Naive thymus-derived CD4-positive, alpha-beta T cell (primary cell): Measurements from ENCODE around the gene CLTCL1. TPM values are rescaled to one million over a fixed set of nuclear protein-coding genes. Genes with fewer than 3 reads are reported as not detected.
"Not testable (repeated sequence)": the region's sequence is repeated elsewhere in the genome, so short reads cannot be mapped to it uniquely, and the experiment has no call there.

Experiments used
- ATAC-seq: fragments of 150-1000 bp; cut with Tn5 transposase; 2 replicates; pipeline ENCODE4 v1.10.0; 2021; ENCODE audit warnings: mild to moderate bottlenecking, moderate library complexity
- CTCF ChIA-PET: fragments of 350-600 bp; sonication (Branson Sonifier 250); formaldehyde crosslinking; loops from one replicate; lab custom pipeline; 2021; ENCODE audit warnings: antibody characterized with exemption; lab: Charles Lee
- POLR2A ChIA-PET: fragments of 350-600 bp; sonication (Branson Sonifier 250); formaldehyde crosslinking; loops from one replicate; lab custom pipeline; 2021; ENCODE audit warnings: antibody characterized with exemption, inconsistent platforms; lab: Charles Lee
- DNase-seq, 9 donors: peaks; one replicate each; pipeline versions ENCODE4 v3.0.0 to v3.0.0-alpha.2; 2020 to 2022; ENCODE audit warnings: mixed read lengths in 1 of 9
- H3K27ac ChIP-seq: one replicate; pipeline ENCODE4 v1.7.0; 2013; ENCODE audit warnings: mild to moderate bottlenecking, low read depth, low read length, moderate library complexity
- H3K27me3 ChIP-seq, 2 donors: one replicate each; pipeline ENCODE4 v1.7.0; 2013; ENCODE audit warnings: low read length in 2 of 2, mild to moderate bottlenecking in 2 of 2, moderate library complexity in 2 of 2; ENCODE audit not compliant: control insufficient read depth in 2 of 2, insufficient read depth in 2 of 2
- H3K36me3 ChIP-seq, 3 experiments: 1 replicate in 2 of 3; 2 replicates in 1 of 3; pipeline ENCODE4 v1.7.0; 2013; ENCODE audit warnings: low read length in 3 of 3, mild to moderate bottlenecking in 3 of 3, moderate library complexity in 1 of 3; ENCODE audit not compliant: insufficient read depth in 3 of 3, control insufficient read depth in 2 of 3
- H3K4me1 ChIP-seq, 2 donors: one replicate each; pipeline ENCODE4 v1.7.0; 2013; ENCODE audit warnings: low read length in 2 of 2, mild to moderate bottlenecking in 2 of 2, moderate library complexity in 1 of 2; ENCODE audit not compliant: control insufficient read depth in 2 of 2, insufficient read depth in 2 of 2
- H3K4me3 ChIP-seq: 2 replicates; pipeline ENCODE4 v1.7.0; 2013; ENCODE audit warnings: mild to moderate bottlenecking, low read length
- H3K9me3 ChIP-seq, 3 experiments: 1 replicate in 2 of 3; 2 replicates in 1 of 3; pipeline ENCODE4 v1.7.0; 2013; ENCODE audit warnings: low read length in 3 of 3; ENCODE audit not compliant: control insufficient read depth in 2 of 3
- H3K27ac Mint-ChIP-seq, 9 donors: one replicate each; pipeline ENCODE4 v1.8.0; 2020 to 2022; ENCODE audit warnings: mixed read lengths in 9 of 9, mild to moderate bottlenecking in 8 of 9, moderate library complexity in 5 of 9, inconsistent platforms in 2 of 9
- H3K27me3 Mint-ChIP-seq, 5 donors: one replicate each; pipeline ENCODE4 v1.8.0; 2021 to 2022; ENCODE audit warnings: mixed read lengths in 5 of 5, mild to moderate bottlenecking in 1 of 5
- H3K36me3 Mint-ChIP-seq, 5 donors: one replicate each; pipeline ENCODE4 v1.8.0; 2020 to 2022; ENCODE audit warnings: mixed read lengths in 5 of 5, mild to moderate bottlenecking in 3 of 5, inconsistent platforms in 1 of 5
- H3K4me1 Mint-ChIP-seq, 7 donors: one replicate each; pipeline ENCODE4 v1.8.0; 2020 to 2022; ENCODE audit warnings: mixed read lengths in 7 of 7, mild to moderate bottlenecking in 3 of 7, inconsistent platforms in 1 of 7
- H3K4me3 Mint-ChIP-seq, 10 donors: one replicate each; pipeline ENCODE4 v1.8.0; 2020 to 2022; ENCODE audit warnings: mild to moderate bottlenecking in 10 of 10, mixed read lengths in 10 of 10, moderate library complexity in 6 of 10, inconsistent platforms in 2 of 10
- H3K9me3 Mint-ChIP-seq, 11 donors: one replicate each; pipeline ENCODE4 v1.8.0; 2020 to 2022; ENCODE audit warnings: mixed read lengths in 11 of 11, mild to moderate bottlenecking in 4 of 11, inconsistent platforms in 1 of 11, moderate library complexity in 1 of 11
- intact Hi-C, 2 donors: fragments of 100-400 bp; cut with micrococcal nuclease; formaldehyde crosslinking; loops; one replicate each; pipeline ENCODE4 v1.15.1; 2023
- polyA plus RNA-seq, 2 donors: library from polyadenylated mRNA; unstranded; fragments of 300-500 nt; fragmentation: Illumina TruSeq; gene quantifications; one replicate each; pipeline ENCODE4 v1.2.3, GENCODE V29; 2021
- total RNA-seq, 6 experiments: library from RNA in 5 of 6; stranded (reverse) in 5 of 6; gene quantifications; 1 replicate in 5 of 6; 2 replicates in 1 of 6; pipeline ENCODE4 v1.2.3 and lab custom pipeline; 2021 to 2026

Gene CLTCL1
- total and polyA plus RNA-seq, 7 experiments from 2014 or later = 0.22 to 3.1 (median 1.2) TPM

DNA sequence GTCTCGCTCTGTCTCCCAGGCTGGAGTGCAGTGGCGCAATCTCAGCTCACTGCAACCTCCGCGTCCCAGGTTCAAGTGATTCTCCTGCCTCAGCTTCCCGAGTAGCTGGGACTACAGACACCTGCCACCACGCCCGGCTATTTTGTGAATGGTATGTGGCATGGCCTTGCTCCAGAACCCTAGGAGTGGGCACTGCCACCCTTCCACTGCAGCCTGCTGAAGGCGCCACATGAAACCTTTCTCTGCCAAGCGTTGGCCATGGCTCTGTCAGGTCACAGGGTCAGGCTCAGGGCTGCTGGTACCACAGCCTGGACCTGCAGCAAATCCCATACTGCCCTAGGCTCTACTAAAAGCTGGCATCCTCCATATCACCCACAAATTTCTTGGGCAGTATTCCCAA lies 135.4 kb downstream of the CLTCL1 start:
- intact Hi-C loops, H3K27ac ChIP-seq, H3K4me3 ChIP-seq, ATAC-seq, H3K4me3 Mint-ChIP-seq, DNase-seq, H3K9me3 ChIP-seq, CTCF ChIA-PET, H3K27ac Mint-ChIP-seq, POLR2A ChIA-PET, H3K4me1 ChIP-seq, H3K27me3 ChIP-seq, H3K36me3 ChIP-seq: not testable (repeated sequence)
- peaks cover 27 to 43% (median 35%) of the 10 kb centered on the region in 5 donors for H3K27me3 Mint-ChIP-seq
- H3K4me1 Mint-ChIP-seq = peaks cover under 1 to 10% (median 8%) of the 10 kb centered on the region in 7 donors
- H3K36me3 Mint-ChIP-seq = peaks cover 0 to 12% (median 5%) of the 10 kb centered on the region in 5 donors
- H3K9me3 Mint-ChIP-seq = peaks cover 0 to 10% (median 5%) of the 10 kb centered on the region in 11 donors

DNA sequence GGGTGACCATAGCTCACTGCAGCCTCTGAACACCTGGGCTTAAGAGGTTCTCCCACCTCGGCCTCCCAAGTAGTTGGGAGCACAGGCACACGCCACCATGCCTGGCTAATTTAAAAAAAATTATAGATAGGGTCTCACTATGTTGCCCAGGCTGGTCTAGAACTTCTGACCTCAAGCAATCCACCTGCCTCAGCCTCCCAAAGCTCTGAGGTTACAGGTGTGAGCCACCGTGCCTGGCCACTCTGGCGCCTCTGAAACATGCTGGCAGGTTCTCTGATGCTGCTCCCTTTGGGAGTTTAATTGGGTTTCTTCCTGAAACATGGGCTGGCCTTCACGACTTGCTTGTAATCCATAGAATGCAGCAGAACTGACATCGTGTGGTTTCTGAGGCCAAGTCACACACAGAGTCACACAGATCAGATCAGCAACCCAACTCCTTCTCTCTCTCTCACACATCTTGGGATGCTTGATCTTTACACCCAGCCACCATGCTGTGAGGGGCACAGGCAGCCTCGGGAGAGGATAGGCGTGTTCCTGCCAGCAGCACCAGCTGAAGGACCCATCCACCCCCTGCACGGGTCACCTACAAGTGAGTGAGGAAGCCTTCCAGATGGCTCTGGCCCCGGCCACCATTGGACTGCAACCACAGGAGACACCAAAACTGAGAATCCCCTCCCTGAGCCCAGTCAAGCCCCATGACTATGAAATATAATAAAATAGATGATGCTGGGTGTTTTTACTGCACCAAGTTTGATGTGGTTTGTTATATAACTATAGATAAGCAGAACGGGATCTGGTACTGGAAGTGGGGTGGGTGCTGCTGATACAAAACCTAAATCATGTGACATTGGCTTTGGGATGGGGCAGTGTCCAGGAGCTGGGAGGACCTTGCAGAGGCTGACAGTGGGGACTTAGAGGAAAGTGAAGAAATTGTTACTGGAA lies 138.3 kb downstream of the CLTCL1 start:
- no peak for ATAC-seq
- Mint-ChIP-seq H3K27ac (no peak overlapping the region), H3K36me3 (peaks cover 0 to 12% (median 5%) of the 10 kb centered on the region in 5 donors), H3K4me1 (peaks cover 3 to 17% (median 12%) of the 10 kb centered on the region in 7 donors), H3K4me3 (no peak overlapping the region), H3K27me3 (peaks cover 32 to 53% (median 36%) of the 10 kb centered on the region in 5 donors), H3K9me3 (peaks cover 0 to 10% (median 5%) of the 10 kb centered on the region in 11 donors)
- DNase-seq = no peak
- CTCF ChIA-PET = no interaction called here
- Histone ChIP-seq H3K4me1 (no peaks in the 10 kb centered on the region), H3K27ac (no peak overlapping the region), H3K36me3 (no peaks in the 10 kb centered on the region), H3K4me3 (no peak overlapping the region), H3K9me3 (no peaks in the 10 kb centered on the region), H3K27me3 (peaks cover 0 to 8% of the 10 kb centered on the region in 2 donors)
- intact Hi-C loops = no loop called here
- POLR2A ChIA-PET = no interaction called here

- H3K9me3 Mint-ChIP-seq = peaks cover 0 to 10% (median 5%) of the 10 kb centered on the region in 11 donors
- intact Hi-C loops = no loop called here
- DNase-seq (no peak), ATAC-seq (no peak)
- H3K27me3 ChIP-seq = peaks cover 0 to 8% of the 10 kb centered on the region in 2 donors
- H3K4me1 Mint-ChIP-seq = peaks cover 3 to 17% (median 12%) of the 10 kb centered on the region in 7 donors
- ChIA-PET CTCF (no interaction called here), POLR2A (no interaction called here)
- no peaks in the 10 kb centered on the region for H3K36me3 ChIP-seq
- no peaks in the 10 kb centered on the region for H3K4me1 ChIP-seq
- no peaks in the 10 kb centered on the region for H3K9me3 ChIP-seq
- H3K36me3 Mint-ChIP-seq = peaks cover 0 to 12% (median 5%) of the 10 kb centered on the region in 5 donors
- H3K4me3 ChIP-seq = no peak overlapping the region
- H3K27ac Mint-ChIP-seq = peak overlapping the region in 1 of 9 donors; percentile 65
- peaks cover 39 to 70% (median 47%) of the 10 kb centered on the region in 5 donors for H3K27me3 Mint-ChIP-seq
- peak overlapping the region; percentile 27 to 91 (median 70) for H3K4me3 Mint-ChIP-seq
- H3K27ac ChIP-seq = no peak overlapping the region
Measured at GRCh38 chr22:19151329-19152191, 140.0 kb downstream of the CLTCL1 start.

DNA sequence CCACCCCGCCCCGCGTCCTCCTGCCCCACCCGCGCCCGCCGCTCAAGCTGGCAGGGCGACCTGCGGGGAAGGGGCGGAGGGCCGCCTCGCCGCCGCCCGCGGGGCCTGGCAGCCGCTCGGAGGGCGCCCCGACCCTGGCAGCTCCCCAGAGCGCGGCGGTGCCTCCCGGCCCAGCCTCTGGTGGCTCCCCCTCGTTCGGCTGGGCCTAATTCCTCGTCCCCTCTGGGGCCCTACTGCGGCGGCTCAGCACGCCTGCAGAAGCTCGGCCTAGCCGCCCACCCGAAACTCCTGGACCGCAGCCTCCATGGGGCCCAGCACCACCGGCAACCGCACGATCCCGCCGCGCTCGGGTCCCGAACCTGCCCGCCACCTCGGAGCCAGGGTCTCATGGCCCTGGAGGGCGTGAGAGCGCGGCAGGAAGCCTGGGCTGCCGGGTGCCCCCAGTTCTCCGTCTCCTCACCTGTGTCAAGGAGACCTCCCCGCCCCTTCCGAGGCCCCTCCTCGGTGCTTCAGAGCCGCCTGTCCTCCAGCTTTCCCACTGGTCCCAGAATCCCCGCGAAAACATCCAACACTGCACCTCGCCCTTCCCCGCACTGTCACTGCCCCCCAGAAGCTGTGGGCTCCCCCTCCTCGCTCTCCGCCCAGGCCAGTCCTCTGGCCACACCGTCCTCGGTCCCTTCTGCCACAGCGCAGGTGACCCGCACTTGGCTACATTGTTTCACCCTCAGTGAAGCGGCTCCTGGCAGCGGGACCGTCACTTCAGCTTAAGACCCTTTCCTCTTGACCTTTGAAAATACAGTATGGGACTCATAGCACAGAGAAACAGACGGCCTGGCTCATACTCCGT lies 140.8 kb downstream of the CLTCL1 start:
- Mint-ChIP-seq H3K9me3 (peaks cover 0 to 10% (median 5%) of the 10 kb centered on the region in 11 donors), H3K4me3 (peak overlapping the region; percentile 27 to 91 (median 74)), H3K27ac (peak overlapping the region in 2 of 9 donors; percentile 19 to 65), H3K36me3 (peaks cover 0 to 12% (median 5%) of the 10 kb centered on the region in 5 donors), H3K27me3 (peaks cover 39 to 76% (median 47%) of the 10 kb centered on the region in 5 donors), H3K4me1 (peaks cover 3 to 17% (median 12%) of the 10 kb centered on the region in 7 donors)
- intact Hi-C loops = no loop called here
- H3K27me3 ChIP-seq = peaks cover 0 to 8% of the 10 kb centered on the region in 2 donors
- ChIA-PET CTCF (no interaction called here), POLR2A (no interaction called here)
- H3K36me3 ChIP-seq = no peaks in the 10 kb centered on the region
- no peak for DNase-seq
- ATAC-seq = no peak
- no peak overlapping the region for H3K4me3 ChIP-seq
- H3K27ac ChIP-seq = no peak overlapping the region
- H3K9me3 ChIP-seq = no peaks in the 10 kb centered on the region
- no peaks in the 10 kb centered on the region for H3K4me1 ChIP-seq

GRCh38 chr22:19149991-19150390 lies 141.5 kb downstream of the CLTCL1 start, which contains the start of gene GSC2:
Gene GSC2, minus strand, starts transcription at chr22:19150292. Its CDS starts 9 bp downstream, at chr22:19150283.
- Histone ChIP-seq H3K27me3 (peaks cover 0 to 8% of the 10 kb centered on the region in 2 donors), H3K9me3 (no peaks in the 10 kb centered on the region), H3K4me3 (no peak within 1 kb of the TSS), H3K4me1 (no peaks in the 10 kb centered on the region), H3K27ac (no peak within 1 kb of the TSS), H3K36me3 (no peaks in the 10 kb centered on the region)
- peaks cover 38 to 73% (median 45%) of the 10 kb centered on the region in 5 donors for H3K27me3 Mint-ChIP-seq
- DNase-seq (no peak), ATAC-seq (no peak)
- H3K4me1 Mint-ChIP-seq = peaks cover 3 to 17% (median 12%) of the 10 kb centered on the region in 7 donors
- intact Hi-C loops = loop anchor here in 1 of 2 donors (10.0 kb wide), 2 partner anchors 445 to 965 kb away; partner anchors contain the start of genes RANBP1 and TRMT2A
- ChIA-PET POLR2A (no interaction called here), CTCF (no interaction called here)
- H3K9me3 Mint-ChIP-seq = peaks cover 0 to 10% (median 5%) of the 10 kb centered on the region in 11 donors
- H3K4me3 Mint-ChIP-seq = peak within 1 kb of the TSS; percentile 27 to 91 (median 74)
- H3K36me3 Mint-ChIP-seq = peaks cover 0 to 12% (median 5%) of the 10 kb centered on the region in 5 donors
- peak within 1 kb of the TSS in 2 of 9 donors; percentile 19 to 65 for H3K27ac Mint-ChIP-seq
